Small intestine (tissue), 7 donors: Measurements from ENCODE around the gene CAPN3. TPM values are rescaled to one million over a fixed set of nuclear protein-coding genes. Genes with fewer than 3 reads are reported as not detected.

Source experiments
- DNase-seq, 2 donors: peaks; one replicate each; pipeline versions ENCODE4 v3.0.0 to v3.0.0-alpha.2; 2013
- FAIRE-seq: peaks from 2 replicates; lab custom pipeline; 2012; peaks lifted over from hg19 to GRCh38; lab: Jason Lieb, UNC
- H3K27ac ChIP-seq, 3 donors: one replicate each; pipeline ENCODE4 v1.5.1; 2013; ENCODE audit warnings: low read length in 2 of 3, mild to moderate bottlenecking in 2 of 3, control low read depth in 1 of 3, inconsistent platforms in 1 of 3, low read depth in 1 of 3, moderate library complexity in 1 of 3
- H3K27me3 ChIP-seq, 3 donors: one replicate each; pipeline ENCODE4 v1.6.1; 2013; ENCODE audit warnings: low read length in 3 of 3, inconsistent platforms in 1 of 3; ENCODE audit not compliant: control insufficient read depth in 3 of 3, insufficient read depth in 3 of 3
- H3K36me3 ChIP-seq, 3 donors: one replicate each; pipeline ENCODE4 v1.6.1; 2013; ENCODE audit warnings: low read length in 3 of 3, inconsistent platforms in 1 of 3, low read depth in 1 of 3, mild to moderate bottlenecking in 1 of 3, moderate library complexity in 1 of 3; ENCODE audit not compliant: control insufficient read depth in 3 of 3, insufficient read depth in 2 of 3
- H3K4me1 ChIP-seq, 3 donors: one replicate each; pipeline ENCODE4 v1.6.1; 2013; ENCODE audit warnings: low read length in 2 of 3, inconsistent platforms in 1 of 3, low read depth in 1 of 3, mild to moderate bottlenecking in 1 of 3, moderate library complexity in 1 of 3; ENCODE audit not compliant: control insufficient read depth in 3 of 3, insufficient read depth in 2 of 3
- H3K4me3 ChIP-seq, 3 donors: one replicate each; pipeline ENCODE4 v1.5.1; 2013; ENCODE audit warnings: low read length in 3 of 3, control low read depth in 1 of 3, inconsistent platforms in 1 of 3, low read depth in 1 of 3, mild to moderate bottlenecking in 1 of 3, moderate library complexity in 1 of 3
- H3K9me3 ChIP-seq, 2 donors: one replicate each; pipeline ENCODE4 v1.6.1; 2013; ENCODE audit warnings: low read depth in 1 of 2, low read length in 1 of 2; ENCODE audit not compliant: control insufficient read depth in 2 of 2, insufficient read depth in 1 of 2
- WGBS, 3 donors: extraction: QIAGEN DNeasy Blood & Tissue Kit; methylation state at CpG; one replicate each; pipeline ENCODE4 v1.1.7; 2013; 5-methylcytosine and 5-hydroxymethylcytosine counted together
- polyA plus RNA-seq, 4 donors: library from polyadenylated mRNA; stranded (reverse) in 3 of 4; unstranded in 1 of 4; fragments of 200-250 nt in 3 of 4; fragments of 120-200 nt in 1 of 4; gene quantifications; one replicate each; pipeline versions ENCODE4 v1.2.1 to v1.2.3, GENCODE V29; 2013
- donor health status: healthy with polysubstance abuse.
- donor health status: control.
- donor health status: control.
- donor health status: Bipolar disorder and iron deficiency.
- donor health status: healthy.

Gene CAPN3
- polyA plus RNA-seq, 4 donors, result 5.2 to 248 (median 18.6) TPM

DNA sequence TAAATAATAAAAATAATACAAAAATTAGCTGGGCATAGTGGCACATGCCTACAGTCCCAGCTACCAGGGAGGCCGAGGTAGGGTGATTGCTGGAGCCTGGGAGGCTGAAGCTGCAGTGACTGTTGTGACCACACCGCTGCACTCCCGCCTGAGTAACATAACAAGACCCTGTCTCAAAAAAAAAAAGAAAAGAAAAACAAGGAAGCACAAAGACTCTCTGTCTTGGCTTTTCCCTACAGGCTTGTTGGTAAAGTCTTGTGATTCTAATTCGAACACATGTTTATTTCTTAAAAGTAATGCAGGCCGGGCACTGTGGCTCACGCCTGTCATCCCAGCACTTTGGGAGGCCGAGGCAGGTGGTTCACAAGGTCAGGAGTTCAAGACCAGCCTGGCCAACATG lies 60.1 kb downstream of the CAPN3 start:
- Histone ChIP-seq H3K36me3 (peaks cover 8 to 46% (median 22%) of the 10 kb centered on the region in 3 donors), H3K9me3 (no peaks in the 10 kb centered on the region), H3K27ac (no peak overlapping the region), H3K27me3 (no peaks in the 10 kb centered on the region), H3K4me3 (no peak overlapping the region), H3K4me1 (no peaks in the 10 kb centered on the region)
- DNase-seq (no peak), FAIRE-seq (no peak)
- WGBS, 3 donors, result 92 to 97% (median 93%) methylated on average over 7 of the region's 7 CpGs

DNA sequence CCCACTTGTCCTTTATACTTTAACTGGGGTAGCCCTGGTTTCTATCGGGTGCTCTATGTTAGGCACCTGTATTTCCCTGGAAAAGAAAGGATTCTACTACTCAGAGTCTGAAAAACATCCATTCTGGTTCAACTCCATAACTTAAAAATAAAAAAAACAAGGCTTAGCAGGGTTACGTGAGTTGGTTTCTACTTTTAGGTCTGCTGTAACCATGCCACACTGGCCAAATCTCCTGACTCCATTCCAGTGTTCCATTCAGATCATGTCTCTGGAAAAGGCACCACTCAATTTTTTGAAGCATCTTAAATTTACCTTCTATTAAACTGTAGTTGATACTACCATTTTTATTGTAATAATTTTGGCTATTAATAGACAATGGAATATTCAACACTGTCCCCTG lies 62.1 kb downstream of the CAPN3 start:
- FAIRE-seq (no peak), DNase-seq (no peak)
- Histone ChIP-seq H3K27ac (no peak overlapping the region), H3K27me3 (no peaks in the 10 kb centered on the region), H3K36me3 (peaks cover 10 to 44% (median 25%) of the 10 kb centered on the region in 3 donors), H3K4me1 (no peaks in the 10 kb centered on the region), H3K9me3 (no peaks in the 10 kb centered on the region), H3K4me3 (no peak overlapping the region)
- 96 to 100% (median 98%) methylated on average over 2 of the region's 2 CpGs for WGBS, 3 donors

DNA sequence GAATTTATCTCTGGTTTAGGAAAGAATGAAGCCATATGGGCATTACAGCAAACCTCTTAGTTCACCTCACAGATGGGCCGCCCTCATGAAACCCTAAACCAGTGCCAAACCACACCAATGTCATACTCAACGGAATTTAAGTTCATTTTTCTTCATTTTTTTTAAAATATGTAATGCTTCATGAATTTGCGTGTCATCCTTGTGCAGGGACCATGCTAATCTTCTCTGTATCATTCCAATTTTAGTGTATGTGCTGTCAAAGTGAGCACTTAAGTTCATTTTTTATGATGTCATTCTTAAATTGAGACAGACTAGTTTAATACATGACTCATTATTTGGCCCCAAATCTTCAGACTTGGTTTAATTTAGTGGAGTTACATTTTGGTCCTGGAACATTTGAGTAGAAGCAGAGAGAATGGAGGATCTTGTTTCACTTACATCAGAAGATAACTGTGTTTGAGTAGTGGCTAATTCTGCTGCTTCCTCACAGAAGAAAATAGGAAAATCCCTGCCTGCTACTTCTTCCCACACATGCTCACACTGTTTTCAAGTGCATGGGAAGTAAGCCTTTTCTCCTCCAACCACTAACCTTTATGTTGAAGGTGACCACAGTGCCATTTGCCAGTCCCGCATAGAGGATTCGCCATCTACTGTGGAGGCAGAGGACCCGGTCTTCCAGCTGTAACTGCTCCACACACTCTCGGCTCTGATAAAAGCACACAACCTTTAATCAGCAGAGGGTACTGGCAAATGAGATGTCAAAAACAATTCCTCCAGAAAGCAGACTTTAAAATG lies 68.3 kb downstream of the CAPN3 start:
- Histone ChIP-seq H3K9me3 (no peaks in the 10 kb centered on the region), H3K4me1 (no peaks in the 10 kb centered on the region), H3K36me3 (peaks cover 13 to 53% (median 23%) of the 10 kb centered on the region in 3 donors), H3K4me3 (no peak overlapping the region), H3K27me3 (no peaks in the 10 kb centered on the region), H3K27ac (no peak overlapping the region)
- DNase-seq (no peak), FAIRE-seq (no peak)
- WGBS, 3 donors, result 89 to 95% (median 93%) methylated on average over 7 of the region's 7 CpGs

GRCh38 chr15:42444415-42445063 lies 85.2 kb downstream of the CAPN3 start:
- no peak overlapping the region for H3K27ac ChIP-seq
- H3K4me1 ChIP-seq, result no peaks in the 10 kb centered on the region
- no peaks in the 10 kb centered on the region for H3K27me3 ChIP-seq
- H3K4me3 ChIP-seq, result no peak overlapping the region
- DNase-seq (no peak), FAIRE-seq (no peak)
- H3K9me3 ChIP-seq, result no peaks in the 10 kb centered on the region
- peaks cover 11 to 42% (median 19%) of the 10 kb centered on the region in 3 donors for H3K36me3 ChIP-seq
- 86 to 94% (median 91%) methylated on average over 5 of the region's 5 CpGs for WGBS, 3 donors

DNA sequence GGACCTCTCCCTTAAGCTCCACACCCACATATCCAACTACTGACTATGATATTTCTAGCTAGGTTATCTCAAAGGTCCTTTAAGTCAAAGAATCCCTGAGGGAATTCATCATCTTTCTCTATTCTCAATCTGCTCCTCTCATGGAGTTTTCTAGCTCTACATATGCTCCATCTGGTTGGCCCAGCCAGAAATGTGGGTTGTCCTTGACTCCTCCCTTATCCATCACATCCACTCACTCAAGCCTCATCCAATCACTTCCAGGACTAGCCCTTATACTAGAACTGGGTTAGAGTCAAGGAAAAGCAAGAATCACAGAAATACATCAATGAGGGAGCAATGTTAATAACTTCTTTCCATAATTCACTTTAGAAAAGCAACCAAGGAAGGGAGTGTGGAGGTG lies 86.2 kb downstream of the CAPN3 start:
- no peaks in the 10 kb centered on the region for H3K27me3 ChIP-seq
- no peak overlapping the region for H3K4me3 ChIP-seq
- H3K36me3 ChIP-seq, result peaks cover 11 to 47% (median 17%) of the 10 kb centered on the region in 3 donors
- H3K9me3 ChIP-seq, result no peaks in the 10 kb centered on the region
- FAIRE-seq, result no peak
- no peak for DNase-seq
- no peaks in the 10 kb centered on the region for H3K4me1 ChIP-seq
- H3K27ac ChIP-seq, result no peak overlapping the region

DNA sequence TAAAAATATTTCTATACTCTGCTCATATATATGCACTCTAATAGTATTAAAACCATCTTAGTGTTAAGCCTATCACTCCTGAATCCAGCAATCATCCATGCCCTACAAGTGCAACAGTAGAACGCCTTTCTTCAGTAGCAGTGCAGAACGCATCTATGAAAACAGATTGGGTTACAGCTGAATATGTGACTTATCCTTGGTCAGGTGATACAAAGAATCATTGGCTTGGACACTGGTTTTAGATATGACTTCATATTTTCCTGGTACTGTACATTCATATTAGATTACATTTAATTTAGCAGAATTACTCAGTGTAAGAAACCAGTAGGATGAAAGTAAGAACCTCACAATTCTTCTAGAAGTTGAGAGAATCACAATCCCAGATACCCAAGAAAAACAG lies 88.3 kb downstream of the CAPN3 start:
- H3K36me3 ChIP-seq, result peaks cover 21 to 51% (median 23%) of the 10 kb centered on the region in 3 donors
- DNase-seq (no peak), FAIRE-seq (no peak)
- no peaks in the 10 kb centered on the region for H3K9me3 ChIP-seq
- H3K27ac ChIP-seq, result no peak overlapping the region
- H3K4me1 ChIP-seq, result no peaks in the 10 kb centered on the region
- H3K27me3 ChIP-seq, result no peaks in the 10 kb centered on the region
- 96 to 97% (median 97%) methylated on average over 2 of the region's 2 CpGs for WGBS, 3 donors
- H3K4me3 ChIP-seq, result no peak overlapping the region

- H3K4me1 ChIP-seq, result no peaks in the 10 kb centered on the region
- DNase-seq (no peak), FAIRE-seq (no peak)
- no peaks in the 10 kb centered on the region for H3K27me3 ChIP-seq
- H3K9me3 ChIP-seq, result no peaks in the 10 kb centered on the region
- H3K27ac ChIP-seq, result no peak overlapping the region
- no peak overlapping the region for H3K4me3 ChIP-seq
- 94 to 98% (median 97%) methylated on average over 6 of the region's 6 CpGs for WGBS, 3 donors
- peaks cover 21 to 46% (median 22%) of the 10 kb centered on the region in 3 donors for H3K36me3 ChIP-seq
These were observed 89.0 kb downstream of the CAPN3 start for GRCh38 chr15:42448281-42448680.

GRCh38 chr15:42449770-42450424 lies 90.6 kb downstream of the CAPN3 start:
- Histone ChIP-seq H3K27ac (no peak overlapping the region), H3K9me3 (no peaks in the 10 kb centered on the region), H3K36me3 (peaks cover 17 to 37% (median 21%) of the 10 kb centered on the region in 3 donors), H3K4me3 (no peak overlapping the region), H3K27me3 (no peaks in the 10 kb centered on the region), H3K4me1 (no peaks in the 10 kb centered on the region)
- DNase-seq (no peak), FAIRE-seq (no peak)
- 95 to 97% (median 96%) methylated on average over 13 of the region's 13 CpGs for WGBS, 3 donors
